HepG2 (cell line): ENCODE results near the gene CLDN10. TPM values are rescaled to one million over a fixed set of nuclear protein-coding genes. Genes with fewer than 3 reads are reported as not detected.

Experiments used
- ATAC-seq: fragments of 200-7000 bp; cut with Tn5 transposase; 3 replicates; pipeline ENCODE4 v1.9.1; 2020; ENCODE audit warnings: mild to moderate bottlenecking, moderate library complexity
- BruUV-seq: library from RNA; stranded (reverse); fragments of 400-500 nt; replicated peaks from 2 replicates; lab custom pipeline; 2021; lab: Mats Ljungman, UMichigan
- CTCF ChIA-PET: fragments of 300-600 bp; formaldehyde crosslinking; extraction: SDS; loops from one replicate; lab custom pipeline; 2021; ENCODE audit warnings: low total read pairs, inconsistent platforms, low intra/inter-chr PET ratio; lab: Yijun Ruan, JAX
- POLR2A ChIA-PET: fragments of 350-600 bp; sonication (Branson Sonifier 250); formaldehyde crosslinking; loops from one replicate; lab custom pipeline; 2020; ENCODE audit warnings: antibody characterized with exemption, inconsistent platforms; lab: Yijun Ruan, JAX
- DNase-seq: peaks from one replicate; pipeline ENCODE4 v3.0.0-alpha.2; 2015; ENCODE audit warnings: low spot score
- FAIRE-seq: peaks from 3 replicates; lab custom pipeline; 2011; peaks lifted over from hg19 to GRCh38; lab: Jason Lieb, UNC
- H2AFZ ChIP-seq: one replicate; pipeline ENCODE4 v1.6.1; 2011; ENCODE audit warnings: low read length, inconsistent platforms
- H3K27ac ChIP-seq: fragments of 300-600 bp; 3 replicates; pipeline ENCODE4 v1.8.0; 2011; ENCODE audit warnings: mixed run types, mild to moderate bottlenecking, mixed read lengths, low read length, inconsistent platforms; ENCODE audit not compliant: insufficient read depth; ENCODE audit errors: extremely low read length
- H3K27me3 ChIP-seq, 2 experiments: fragments of 200-600 bp in 1 of 2; 2 replicates in 1 of 2; 3 replicates in 1 of 2; pipeline versions ENCODE4 v1.6.0 to v1.8.0; 2011; ENCODE audit warnings: low read length in 2 of 2, mild to moderate bottlenecking in 2 of 2, moderate library complexity in 2 of 2, inconsistent platforms in 1 of 2; ENCODE audit not compliant: insufficient read depth in 2 of 2, control insufficient read depth in 1 of 2
- H3K36me3 ChIP-seq, 2 experiments: fragments of 200-600 bp in 1 of 2; replicated peaks in 1 of 2; 2 replicates in 1 of 2; 3 replicates in 1 of 2; pipeline versions ENCODE4 v1.5.1 to v1.8.0; 2011; ENCODE audit warnings: low read length in 2 of 2, inconsistent platforms in 1 of 2; ENCODE audit not compliant: insufficient read depth in 2 of 2, control insufficient read depth in 1 of 2
- H3K4me1 ChIP-seq: 2 replicates; pipeline ENCODE4 v1.5.1; 2012; ENCODE audit warnings: low read length, inconsistent platforms; ENCODE audit not compliant: insufficient read depth
- H3K4me2 ChIP-seq: 2 replicates; pipeline ENCODE4 v1.6.0; 2011; ENCODE audit warnings: low read depth, low read length, inconsistent platforms
- H3K4me3 ChIP-seq, 3 experiments: fragments of 200-600 bp in 1 of 3; sonication (generic), shearing (Covaris generic) in 1 of 3; replicated peaks in 1 of 3; 2 replicates each; pipeline ENCODE4 v1.5.1; 2011 to 2016; ENCODE audit warnings: low read length in 3 of 3, inconsistent platforms in 2 of 3, low read depth in 2 of 3, mild to moderate bottlenecking in 2 of 3, control low read depth in 1 of 3, mixed read lengths in 1 of 3; ENCODE audit not compliant: insufficient read depth in 1 of 3
- H3K79me2 ChIP-seq: one replicate; pipeline ENCODE4 v1.6.1; 2011; ENCODE audit warnings: low read length, inconsistent platforms; ENCODE audit not compliant: insufficient read depth
- H3K9ac ChIP-seq: 2 replicates; pipeline ENCODE4 v1.6.0; 2011; ENCODE audit warnings: mild to moderate bottlenecking, low read depth, low read length, inconsistent platforms; ENCODE audit not compliant: insufficient read depth
- H3K9me3 ChIP-seq: 2 replicates; pipeline ENCODE4 v1.5.1; 2012; ENCODE audit warnings: mild to moderate bottlenecking, low read length
- H4K20me1 ChIP-seq: 2 replicates; pipeline ENCODE4 v1.6.0; 2011; ENCODE audit warnings: inconsistent platforms, mild to moderate bottlenecking, low read length, moderate library complexity; ENCODE audit not compliant: insufficient read depth
- AHR ChIP-seq: IDR thresholded peaks from 2 replicates; pipeline ENCODE4 v1.6.1; 2018; ENCODE audit warnings: missing genetic modification reagents, missing compliant biosample characterization
- HOXA3 ChIP-seq: sonication (generic); formaldehyde crosslinking; IDR thresholded peaks from 2 replicates; pipeline ENCODE4 v1.5.0; 2020; ENCODE audit warnings: missing genetic modification reagents
- JUNB ChIP-seq: sonication (generic); formaldehyde crosslinking; IDR thresholded peaks from 2 replicates; pipeline ENCODE4 v1.8.0; 2022; ENCODE audit warnings: missing genetic modification reagents, mild to moderate bottlenecking, borderline replicate concordance
- NCOA1 ChIP-seq: sonication (generic); formaldehyde crosslinking; IDR thresholded peaks from 2 replicates; pipeline ENCODE4 v1.9.0; 2021; ENCODE audit warnings: missing genetic modification reagents
- RBFOX2 ChIP-seq: fragments of 200-400 bp; formaldehyde crosslinking; IDR thresholded peaks from 2 replicates; pipeline ENCODE4 v1.6.1; 2017; ENCODE audit warnings: low read depth, mild to moderate bottlenecking, low read length
- SMAD9 ChIP-seq: sonication (generic); formaldehyde crosslinking; IDR thresholded peaks from 2 replicates; pipeline ENCODE4 v1.5.1; 2020; ENCODE audit warnings: mild to moderate bottlenecking, missing genetic modification reagents
- SMARCC2 ChIP-seq: fragments of 450-650 bp; IDR thresholded peaks from 2 replicates; pipeline ENCODE4 v1.6.1; 2017; ENCODE audit warnings: antibody characterized with exemption, mild to moderate bottlenecking
- SRSF4 ChIP-seq: fragments of 200-400 bp; formaldehyde crosslinking; IDR thresholded peaks from one replicate; pipeline ENCODE4 v1.6.1; 2018; ENCODE audit warnings: mild to moderate bottlenecking, low read depth, low read length, moderate library complexity; ENCODE audit not compliant: poor library complexity, severe bottlenecking
- ZBTB4 ChIP-seq: sonication (generic); formaldehyde crosslinking; IDR thresholded peaks from 2 replicates; pipeline ENCODE4 v1.4.0; 2020; ENCODE audit warnings: missing genetic modification reagents, mild to moderate bottlenecking, borderline replicate concordance
- ZMYM2 ChIP-seq: sonication (generic); formaldehyde crosslinking; IDR thresholded peaks from 2 replicates; pipeline ENCODE4 v1.8.0; 2022; ENCODE audit warnings: mild to moderate bottlenecking, missing genetic modification reagents
- ZNF326 ChIP-seq: sonication (generic); formaldehyde crosslinking; IDR thresholded peaks from 2 replicates; pipeline ENCODE4 v1.4.0; 2020; ENCODE audit warnings: missing genetic modification reagents, borderline replicate concordance
- ZNF407 ChIP-seq: sonication (generic); formaldehyde crosslinking; IDR thresholded peaks from one replicate; pipeline ENCODE4 v1.5.1; 2020; ENCODE audit warnings: mild to moderate bottlenecking, missing genetic modification reagents; ENCODE audit errors: not compliant biosample characterization
- ZNF460 ChIP-seq: sonication (generic); formaldehyde crosslinking; IDR thresholded peaks from 2 replicates; pipeline ENCODE4 v1.5.1; 2020; ENCODE audit warnings: missing genetic modification reagents, mild to moderate bottlenecking, borderline replicate concordance
- ZNF709 ChIP-seq: sonication (generic); formaldehyde crosslinking; IDR thresholded peaks from 2 replicates; pipeline ENCODE4 v1.5.0; 2020; ENCODE audit warnings: mild to moderate bottlenecking, missing genetic modification reagents
- WGBS: methylation state at CpG from one replicate; pipeline ENCODE4 v1.1.6; 2017; ENCODE audit warnings: low lambda C conversion rate; 5-methylcytosine and 5-hydroxymethylcytosine counted together
- in situ Hi-C: cut with HindIII; loops from 2 replicates; pipeline ENCODE4 v1.10.0; 2017; ENCODE audit warnings: low pct_unique_long_range_greater_than_20kb; ENCODE audit not compliant: extremely low pct_ligation_motif_present
- intact Hi-C: fragments of 100-400 bp; cut with micrococcal nuclease; formaldehyde crosslinking; loops from one replicate; pipeline ENCODE4 v1.10.0; 2022; ENCODE audit not compliant: unreplicated experiment
- polyA plus RNA-seq, 8 experiments: library from polyadenylated mRNA; depleted of rRNA in 3 of 8; stranded (reverse) in 7 of 8; unstranded in 1 of 8; fragments of >200 nt; fragmentation: Illumina TruSeq in 4 of 8; extraction: Trizol in 4 of 8; gene quantifications; 2 replicates each; pipeline versions ENCODE4 v1.2.1 to v1.2.3, GENCODE V29; 2011 to 2016; ENCODE audit warnings: low read depth in 4 of 8, missing spikeins in 1 of 8, mixed read lengths in 1 of 8; ENCODE audit not compliant: insufficient read depth in 1 of 8
- total RNA-seq, 5 experiments: library from RNA; depleted of rRNA; stranded (reverse); fragments of >200 nt; fragmentation: Illumina TruSeq; extraction: Trizol; gene quantifications; 2 replicates each; pipeline ENCODE4 v1.2.3, GENCODE V29; 2016; ENCODE audit warnings: low read depth in 1 of 5

Gene CLDN10
- total and polyA plus RNA-seq, 2 of the 13 experiments (the other 11 are each of a cell fraction or from before 2014, with no cell fraction given): not detected

- WGBS: 81% methylated on average over 1 of the region's 1 CpG
- intact Hi-C loops (no loop called here), in situ Hi-C loops (no loop called here)
- no peaks in the 10 kb centered on the region for H3K27me3 ChIP-seq
- DNase-seq: no peak
- no peak overlapping the region for H3K27ac ChIP-seq
- no peak overlapping the region for H3K9ac ChIP-seq
- H3K4me1 ChIP-seq: no peaks in the 10 kb centered on the region
- no peak for FAIRE-seq
- no peak overlapping the region for H3K4me3 ChIP-seq
- ATAC-seq: no peak
- peaks cover 6 to 19% of the 10 kb centered on the region in 2 experiments for H3K36me3 ChIP-seq
- POLR2A ChIA-PET: no interaction called here
- no peaks in the 10 kb centered on the region for H4K20me1 ChIP-seq
- no peak overlapping the region for H2AFZ ChIP-seq
- no peaks in the 10 kb centered on the region for H3K9me3 ChIP-seq
- H3K4me2 ChIP-seq: no peak overlapping the region
- CTCF ChIA-PET: no interaction called here
- H3K79me2 ChIP-seq: no peaks in the 10 kb centered on the region
- no TSS peak for BruUV-seq
- no peak for TF ChIP-seq ZMYM2 (CRISPR knock-in tag)
- TF ChIP-seq SMAD9 (CRISPR knock-in tag): no peak
- TF ChIP-seq ZNF460: no peak
- no peak for TF ChIP-seq JUNB (CRISPR knock-in tag)
- no peak for TF ChIP-seq ZNF407 (CRISPR knock-in tag)
- no peak for TF ChIP-seq AHR (CRISPR knock-in tag)
- no peak for TF ChIP-seq SMARCC2
- TF ChIP-seq HOXA3: no peak
- TF ChIP-seq NCOA1 (CRISPR knock-in tag): no peak
- TF ChIP-seq ZNF709 (CRISPR knock-in tag): no peak
- no peak for TF ChIP-seq SRSF4
- TF ChIP-seq ZNF326: no peak
- no peak for TF ChIP-seq ZBTB4 (CRISPR knock-in tag)
- TF ChIP-seq RBFOX2: no peak
These were observed 40.9 kb downstream of the CLDN10 start for GRCh38 chr13:95593462-95593861.
